Vagina (tissue), 2 donors: ENCODE data around the gene TRABD2B.
A peak's percentile ranks its signal among the peaks of the same experiment; 100 is the strongest.

Source experiments
- CTCF ChIP-seq, 3 experiments: fragments of 450-650 bp in 2 of 3; fragments of 200-600 bp in 1 of 3; sonication (generic) in 1 of 3; IDR thresholded peaks; one replicate each; pipeline ENCODE4 v1.5.1; 2017 to 2019; ENCODE audit warnings: antibody characterized with exemption in 3 of 3, mild to moderate bottlenecking in 2 of 3, moderate library complexity in 2 of 3
- POLR2A ChIP-seq, 2 donors: fragments of 450-650 bp; IDR thresholded peaks; one replicate each; pipeline ENCODE4 v1.6.1; 2017; ENCODE audit warnings: antibody characterized with exemption in 2 of 2, mild to moderate bottlenecking in 2 of 2, moderate library complexity in 2 of 2
- POLR2AphosphoS5 ChIP-seq, 2 donors: sonication (generic); formaldehyde crosslinking; IDR thresholded peaks; one replicate each; pipeline ENCODE4 v1.9.0; 2017; ENCODE audit warnings: antibody characterized with exemption in 2 of 2, mild to moderate bottlenecking in 2 of 2, low read depth in 1 of 2; ENCODE audit not compliant: insufficient read depth in 1 of 2

GRCh38 chr1:47997289-47998200, at the start of gene TRABD2B:
- TF ChIP-seq CTCF (IDR thresholded peaks at IDR 0.05) (peak; percentile 80 to 94 (median 82)), POLR2A (IDR thresholded peaks at IDR 0.05) (no peak), POLR2AphosphoS5 (IDR thresholded peaks at IDR 0.05; ENCODE audit: insufficient read depth in 1 of 2, low read depth in 1 of 2) (peak in 1 of 2 donors; percentile 57)
